HEK293 (cell line): ENCODE measurements around the gene KIF5A.

Experiments used
- HOXC10 ChIP-seq: sonication (generic); formaldehyde crosslinking; IDR thresholded peaks from 2 replicates; pipeline ENCODE4 v1.8.1; 2023; ENCODE audit warnings: mild to moderate bottlenecking, missing genetic modification reagents
- KLF10 ChIP-seq: fragments of 450-650 bp; IDR thresholded peaks from 2 replicates; pipeline ENCODE4 v1.5.1; 2018; ENCODE audit warnings: missing biosample characterization, mild to moderate bottlenecking, missing genetic modification characterization
- TRIM28 ChIP-seq: IDR thresholded peaks from 2 replicates; pipeline ENCODE4 v1.6.1; 2011; ENCODE audit warnings: low read length, control low read depth, borderline replicate concordance
- ZBTB21 ChIP-seq: fragments of 450-650 bp; formaldehyde crosslinking; IDR thresholded peaks from 2 replicates; pipeline ENCODE4 v1.5.1; 2017; ENCODE audit warnings: missing biosample characterization, missing genetic modification characterization
- ZNF16 ChIP-seq: fragments of 450-650 bp; formaldehyde crosslinking; IDR thresholded peaks from 2 replicates; pipeline ENCODE4 v1.5.1; 2016; ENCODE audit warnings: low read depth, missing biosample characterization, missing genetic modification characterization
- ZNF221 ChIP-seq: fragments of 450-650 bp; formaldehyde crosslinking; IDR thresholded peaks from 2 replicates; pipeline ENCODE4 v1.5.1; 2017; ENCODE audit warnings: missing biosample characterization, missing genetic modification characterization, borderline replicate concordance
- ZNF362 ChIP-seq: fragments of 450-650 bp; formaldehyde crosslinking; IDR thresholded peaks from 2 replicates; pipeline ENCODE4 v1.5.1; 2016; ENCODE audit warnings: missing biosample characterization, missing genetic modification characterization
- ZNF398 ChIP-seq: fragments of 450-650 bp; formaldehyde crosslinking; IDR thresholded peaks from 2 replicates; pipeline ENCODE4 v1.5.1; 2017; ENCODE audit warnings: missing biosample characterization, missing genetic modification characterization
- ZNF423 ChIP-seq: fragments of 450-650 bp; formaldehyde crosslinking; IDR thresholded peaks from 2 replicates; pipeline ENCODE4 v1.5.1; 2016; ENCODE audit warnings: missing biosample characterization, missing genetic modification characterization
- ZNF513 ChIP-seq: fragments of 450-650 bp; IDR thresholded peaks from 2 replicates; pipeline ENCODE4 v1.5.1; 2018; ENCODE audit warnings: missing biosample characterization, missing genetic modification characterization
- ZNF555 ChIP-seq: fragments of 450-650 bp; formaldehyde crosslinking; conservative IDR thresholded peaks from 2 replicates; pipeline ENCODE4 v1.5.1; 2017; ENCODE audit warnings: missing biosample characterization, mild to moderate bottlenecking, missing genetic modification characterization, inconsistent platforms
- ZNF560 ChIP-seq: fragments of 450-650 bp; formaldehyde crosslinking; IDR thresholded peaks from 2 replicates; pipeline ENCODE4 v1.5.1; 2017; ENCODE audit warnings: missing biosample characterization, missing genetic modification characterization, borderline replicate concordance
- ZNF623 ChIP-seq: fragments of 450-650 bp; formaldehyde crosslinking; IDR thresholded peaks from 2 replicates; pipeline ENCODE4 v1.5.1; 2016; ENCODE audit warnings: missing biosample characterization, missing genetic modification characterization
- ZNF645 ChIP-seq: fragments of 450-650 bp; formaldehyde crosslinking; IDR thresholded peaks from 2 replicates; pipeline ENCODE4; 2016; ENCODE audit warnings: missing biosample characterization, missing genetic modification characterization
- ZNF660 ChIP-seq: fragments of 450-650 bp; IDR thresholded peaks from 2 replicates; pipeline ENCODE4 v1.5.1; 2018; ENCODE audit warnings: missing biosample characterization, mild to moderate bottlenecking, missing genetic modification characterization
- ZNF704 ChIP-seq: fragments of 450-650 bp; formaldehyde crosslinking; IDR thresholded peaks from 2 replicates; pipeline ENCODE4 v1.5.1; 2016; ENCODE audit warnings: missing biosample characterization, missing genetic modification characterization
- ZNF776 ChIP-seq: fragments of 450-650 bp; formaldehyde crosslinking; IDR thresholded peaks from 2 replicates; pipeline ENCODE4 v1.5.0; 2017; ENCODE audit warnings: missing biosample characterization, missing genetic modification characterization, borderline replicate concordance
- ZXDB ChIP-seq: fragments of 450-650 bp; formaldehyde crosslinking; IDR thresholded peaks from 2 replicates; pipeline ENCODE4 v1.5.1; 2016; ENCODE audit warnings: missing biosample characterization, missing genetic modification characterization
- TF ChIP-seq, protein P1 (sequence below): IDR thresholded peaks from 2 replicates; pipeline ENCODE4 v1.6.1; 2011; ENCODE audit warnings: mild to moderate bottlenecking, low read depth, low read length, borderline replicate concordance
- TF ChIP-seq, protein P2 (sequence below): fragments of 450-650 bp; formaldehyde crosslinking; IDR thresholded peaks from 2 replicates; pipeline ENCODE4 v1.5.1; 2017; ENCODE audit warnings: missing biosample characterization, missing genetic modification characterization
- TF ChIP-seq, protein P3 (sequence below): fragments of 450-650 bp; formaldehyde crosslinking; IDR thresholded peaks from 2 replicates; pipeline ENCODE4 v1.5.1; 2017; ENCODE audit warnings: missing biosample characterization, missing genetic modification characterization
- TF ChIP-seq, protein P4 (sequence below): fragments of 450-650 bp; formaldehyde crosslinking; IDR thresholded peaks from 2 replicates; pipeline ENCODE4 v1.5.1; 2016; ENCODE audit warnings: missing biosample characterization, missing genetic modification characterization
- TF ChIP-seq, protein P5 (sequence below): fragments of 450-650 bp; formaldehyde crosslinking; IDR thresholded peaks from 2 replicates; pipeline ENCODE4 v1.5.1; 2016; ENCODE audit warnings: missing biosample characterization, missing genetic modification characterization

KIF5A gene

DNA sequence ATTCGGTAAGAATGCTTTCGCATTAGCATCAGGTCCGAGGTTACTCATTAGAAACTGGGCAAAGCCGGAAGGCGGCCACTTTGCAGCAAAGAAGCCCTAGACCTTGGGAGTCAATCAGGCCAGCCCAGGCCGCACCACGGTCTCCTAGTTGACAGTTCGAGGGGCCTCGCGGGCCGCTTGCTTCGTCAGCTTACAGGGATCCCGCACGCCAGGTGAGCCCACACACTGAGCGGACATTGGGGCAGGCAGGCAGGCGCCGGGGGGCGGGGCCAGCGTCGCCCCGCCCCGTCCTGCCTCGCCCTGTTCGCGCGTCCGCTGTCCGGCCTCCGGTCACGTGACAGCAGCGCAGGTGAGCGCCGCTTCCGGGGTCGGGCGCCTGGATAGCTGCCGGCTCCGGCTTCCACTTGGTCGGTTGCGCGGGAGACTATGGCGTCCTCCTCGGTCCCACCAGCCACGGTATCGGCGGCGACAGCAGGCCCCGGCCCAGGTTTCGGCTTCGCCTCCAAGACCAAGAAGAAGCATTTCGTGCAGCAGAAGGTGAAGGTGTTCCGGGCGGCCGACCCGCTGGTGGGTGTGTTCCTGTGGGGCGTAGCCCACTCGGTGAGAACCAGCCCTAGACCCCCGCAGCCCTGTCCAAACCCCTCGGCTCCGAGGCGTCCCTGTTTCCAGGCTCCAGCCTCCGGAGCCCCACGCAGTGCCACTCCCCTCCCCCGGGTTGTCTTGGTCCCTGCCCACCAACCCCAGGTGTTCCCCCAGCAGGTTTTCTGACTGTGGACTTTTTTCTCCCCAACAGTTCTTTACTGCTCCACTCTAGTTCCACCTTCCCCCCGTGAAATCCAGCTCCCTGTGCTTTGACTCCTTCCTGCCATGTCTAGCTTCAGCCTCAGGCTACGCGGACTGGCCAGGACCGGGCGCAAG is 41.3 kb downstream of the KIF5A start, which contains the start of gene PIP4K2C (continued):
- TF ChIP-seq ZNF513 (tag by site-specific recombination), result no peak
- no peak for TF ChIP-seq ZNF16 (tag by site-specific recombination)
- TF ChIP-seq KLF10, result peak; percentile 84; the same call in 1 of the 2 replicates
- TF ChIP-seq, protein P1, sequence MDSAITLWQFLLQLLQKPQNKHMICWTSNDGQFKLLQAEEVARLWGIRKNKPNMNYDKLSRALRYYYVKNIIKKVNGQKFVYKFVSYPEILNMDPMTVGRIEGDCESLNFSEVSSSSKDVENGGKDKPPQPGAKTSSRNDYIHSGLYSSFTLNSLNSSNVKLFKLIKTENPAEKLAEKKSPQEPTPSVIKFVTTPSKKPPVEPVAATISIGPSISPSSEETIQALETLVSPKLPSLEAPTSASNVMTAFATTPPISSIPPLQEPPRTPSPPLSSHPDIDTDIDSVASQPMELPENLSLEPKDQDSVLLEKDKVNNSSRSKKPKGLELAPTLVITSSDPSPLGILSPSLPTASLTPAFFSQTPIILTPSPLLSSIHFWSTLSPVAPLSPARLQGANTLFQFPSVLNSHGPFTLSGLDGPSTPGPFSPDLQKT, result no peak
- TF ChIP-seq HOXC10 (CRISPR knock-in tag), result no peak
- peak; percentile 74 for TF ChIP-seq ZXDB (tag by site-specific recombination)
- no peak for TF ChIP-seq ZNF560
- no peak for TF ChIP-seq ZNF623
- TF ChIP-seq, protein P2, sequence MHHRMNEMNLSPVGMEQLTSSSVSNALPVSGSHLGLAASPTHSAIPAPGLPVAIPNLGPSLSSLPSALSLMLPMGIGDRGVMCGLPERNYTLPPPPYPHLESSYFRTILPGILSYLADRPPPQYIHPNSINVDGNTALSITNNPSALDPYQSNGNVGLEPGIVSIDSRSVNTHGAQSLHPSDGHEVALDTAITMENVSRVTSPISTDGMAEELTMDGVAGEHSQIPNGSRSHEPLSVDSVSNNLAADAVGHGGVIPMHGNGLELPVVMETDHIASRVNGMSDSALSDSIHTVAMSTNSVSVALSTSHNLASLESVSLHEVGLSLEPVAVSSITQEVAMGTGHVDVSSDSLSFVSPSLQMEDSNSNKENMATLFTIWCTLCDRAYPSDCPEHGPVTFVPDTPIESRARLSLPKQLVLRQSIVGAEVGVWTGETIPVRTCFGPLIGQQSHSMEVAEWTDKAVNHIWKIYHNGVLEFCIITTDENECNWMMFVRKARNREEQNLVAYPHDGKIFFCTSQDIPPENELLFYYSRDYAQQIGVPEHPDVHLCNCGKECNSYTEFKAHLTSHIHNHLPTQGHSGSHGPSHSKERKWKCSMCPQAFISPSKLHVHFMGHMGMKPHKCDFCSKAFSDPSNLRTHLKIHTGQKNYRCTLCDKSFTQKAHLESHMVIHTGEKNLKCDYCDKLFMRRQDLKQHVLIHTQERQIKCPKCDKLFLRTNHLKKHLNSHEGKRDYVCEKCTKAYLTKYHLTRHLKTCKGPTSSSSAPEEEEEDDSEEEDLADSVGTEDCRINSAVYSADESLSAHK, result no peak
- no peak; the same call in 1 of the 2 replicates for TF ChIP-seq ZNF423 (tag by site-specific recombination)
- TF ChIP-seq, protein P3, sequence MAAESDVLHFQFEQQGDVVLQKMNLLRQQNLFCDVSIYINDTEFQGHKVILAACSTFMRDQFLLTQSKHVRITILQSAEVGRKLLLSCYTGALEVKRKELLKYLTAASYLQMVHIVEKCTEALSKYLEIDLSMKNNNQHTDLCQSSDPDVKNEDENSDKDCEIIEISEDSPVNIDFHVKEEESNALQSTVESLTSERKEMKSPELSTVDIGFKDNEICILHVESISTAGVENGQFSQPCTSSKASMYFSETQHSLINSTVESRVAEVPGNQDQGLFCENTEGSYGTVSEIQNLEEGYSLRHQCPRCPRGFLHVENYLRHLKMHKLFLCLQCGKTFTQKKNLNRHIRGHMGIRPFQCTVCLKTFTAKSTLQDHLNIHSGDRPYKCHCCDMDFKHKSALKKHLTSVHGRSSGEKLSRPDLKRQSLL (tag by site-specific recombination), result peak; percentile 74
- TF ChIP-seq ZNF776 (tag by site-specific recombination), result no peak
- TF ChIP-seq ZNF704, result peak; percentile 69; the same call in 1 of the 2 replicates
- TF ChIP-seq ZNF221 (tag by site-specific recombination), result no peak
- TF ChIP-seq ZNF555, result no peak
- TF ChIP-seq ZNF362, result no peak
- TF ChIP-seq ZBTB21 (tag by site-specific recombination), result no peak
- no peak for TF ChIP-seq ZNF398
- TF ChIP-seq ZNF645 (tag by site-specific recombination), result no peak
- TF ChIP-seq, protein P4, sequence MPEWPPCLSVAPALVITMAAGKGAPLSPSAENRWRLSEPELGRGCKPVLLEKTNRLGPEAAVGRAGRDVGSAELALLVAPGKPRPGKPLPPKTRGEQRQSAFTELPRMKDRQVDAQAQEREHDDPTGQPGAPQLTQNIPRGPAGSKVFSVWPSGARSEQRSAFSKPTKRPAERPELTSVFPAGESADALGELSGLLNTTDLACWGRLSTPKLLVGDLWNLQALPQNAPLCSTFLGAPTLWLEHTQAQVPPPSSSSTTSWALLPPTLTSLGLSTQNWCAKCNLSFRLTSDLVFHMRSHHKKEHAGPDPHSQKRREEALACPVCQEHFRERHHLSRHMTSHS (tag by site-specific recombination), result no peak
- TF ChIP-seq ZNF660 (tag by site-specific recombination), result no peak; the same call in 1 of the 2 replicates
- TF ChIP-seq TRIM28, result no peak
- TF ChIP-seq, protein P5, sequence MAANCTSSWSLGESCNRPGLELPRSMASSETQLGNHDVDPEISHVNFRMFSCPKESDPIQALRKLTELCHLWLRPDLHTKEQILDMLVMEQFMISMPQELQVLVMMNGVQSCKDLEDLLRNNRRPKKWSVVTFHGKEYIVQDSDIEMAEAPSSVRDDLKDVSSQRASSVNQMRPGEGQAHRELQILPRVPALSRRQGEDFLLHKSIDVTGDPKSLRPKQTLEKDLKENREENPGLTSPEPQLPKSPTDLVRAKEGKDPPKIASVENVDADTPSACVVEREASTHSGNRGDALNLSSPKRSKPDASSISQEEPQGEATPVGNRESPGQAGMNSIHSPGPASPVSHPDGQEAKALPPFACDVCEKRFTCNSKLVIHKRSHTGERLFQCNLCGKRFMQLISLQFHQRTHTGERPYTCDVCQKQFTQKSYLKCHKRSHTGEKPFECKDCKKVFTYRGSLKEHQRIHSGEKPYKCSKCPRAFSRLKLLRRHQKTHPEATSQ (tag by site-specific recombination), result no peak
